Caco-2 (cell line): Measurements from ENCODE around the gene RRBP1. TPM values are rescaled to one million over a fixed set of nuclear protein-coding genes. Genes with fewer than 3 reads are reported as not detected.

Experiments
- total RNA-seq: library from RNA; stranded (reverse); gene quantifications from 2 replicates; pipeline ENCODE4 v1.2.3, GENCODE V29; 2022

The RRBP1 gene
- total RNA-seq, 1 experiment from 2014 or later: 758 TPM

Other genes with a start within 250 kb of the RRBP1 start
- gene BFSP1, start 150.9 kb downstream of the RRBP1 start, total RNA-seq: 20.4 and 22.7 TPM in 2 replicates
- gene DSTN, start 112.2 kb downstream of the RRBP1 start, total RNA-seq: 313 and 318 TPM in 2 replicates
- gene BANF2, start 17.7 kb upstream of the RRBP1 start, total RNA-seq: 2.1 and 3.0 TPM in 2 replicates